Measurements from ENCODE around the gene CALB2. TPM values are rescaled to one million over a fixed set of nuclear protein-coding genes. Genes with fewer than 3 reads are reported as not detected.

The CALB2 gene
- total and polyA plus RNA-seq, 2 of the 13 experiments (the other 11 are each of a cell fraction or from before 2014, with no cell fraction given): 0.37 to 0.40 TPM

DNA sequence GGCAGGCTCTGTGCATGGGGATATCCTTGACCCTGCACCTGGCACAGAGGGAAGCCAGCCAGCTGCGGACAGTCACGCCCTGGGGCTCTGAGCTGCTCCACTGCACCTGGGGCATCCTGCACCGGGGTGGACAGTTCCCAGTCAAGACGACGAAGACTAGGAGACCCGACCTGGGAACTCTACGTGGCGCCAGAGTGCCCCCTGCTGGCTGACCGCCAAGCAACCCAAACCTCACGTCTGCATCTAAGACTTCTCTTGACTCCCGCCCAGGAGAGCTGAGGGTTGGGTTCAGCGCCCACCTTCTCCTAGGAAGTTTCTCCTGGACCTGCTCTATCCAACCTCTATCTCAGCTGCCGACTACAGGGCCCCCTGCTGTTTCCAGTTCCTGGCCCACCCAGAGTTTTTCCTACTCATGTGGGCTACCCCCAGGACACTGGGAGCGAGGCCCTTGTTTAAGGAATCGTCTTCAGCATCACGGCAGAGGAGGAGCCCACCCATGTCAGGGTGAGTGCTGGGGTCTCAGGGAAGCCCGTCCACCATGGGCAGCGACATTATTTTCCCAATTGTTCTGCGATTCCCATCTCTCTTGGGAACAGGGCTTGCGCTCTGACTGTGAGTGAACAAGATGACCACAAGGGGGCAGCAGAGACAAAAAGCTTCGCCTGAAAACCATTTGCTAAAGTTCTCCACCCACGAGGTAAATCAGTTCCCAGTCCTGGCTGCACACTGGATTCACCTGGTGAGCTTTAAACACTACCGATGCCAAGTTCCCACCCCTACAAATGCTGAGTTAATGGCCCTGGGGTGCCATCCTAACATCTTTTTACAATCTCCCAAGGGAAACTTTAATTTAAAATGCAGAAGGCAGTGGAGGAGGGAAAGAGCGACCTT lies 54.0 kb downstream of the CALB2 start:
- FAIRE-seq: peak; percentile 82
- no peak for TF ChIP-seq XBP1 (CRISPR knock-in tag; IDR thresholded peaks at IDR 0.05)
- TF ChIP-seq CHCHD3 (CRISPR knock-in tag; IDR thresholded peaks at IDR 0.05): no peak
- TF ChIP-seq, protein P1, sequence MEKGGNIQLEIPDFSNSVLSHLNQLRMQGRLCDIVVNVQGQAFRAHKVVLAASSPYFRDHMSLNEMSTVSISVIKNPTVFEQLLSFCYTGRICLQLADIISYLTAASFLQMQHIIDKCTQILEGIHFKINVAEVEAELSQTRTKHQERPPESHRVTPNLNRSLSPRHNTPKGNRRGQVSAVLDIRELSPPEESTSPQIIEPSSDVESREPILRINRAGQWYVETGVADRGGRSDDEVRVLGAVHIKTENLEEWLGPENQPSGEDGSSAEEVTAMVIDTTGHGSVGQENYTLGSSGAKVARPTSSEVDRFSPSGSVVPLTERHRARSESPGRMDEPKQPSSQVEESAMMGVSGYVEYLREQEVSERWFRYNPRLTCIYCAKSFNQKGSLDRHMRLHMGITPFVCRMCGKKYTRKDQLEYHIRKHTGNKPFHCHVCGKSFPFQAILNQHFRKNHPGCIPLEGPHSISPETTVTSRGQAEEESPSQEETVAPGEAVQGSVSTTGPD (CRISPR knock-in tag; IDR thresholded peaks at IDR 0.05): no peak
- TF ChIP-seq ZNF20 (CRISPR knock-in tag; IDR thresholded peaks at IDR 0.05): no peak
- no peak for TF ChIP-seq ZNF672 (CRISPR knock-in tag; IDR thresholded peaks at IDR 0.05)
- TF ChIP-seq ZNF333 (CRISPR knock-in tag; IDR thresholded peaks at IDR 0.05; ENCODE audit: borderline replicate concordance): no peak
- peak; percentile 55; the same call in 1 of the 2 replicates for TF ChIP-seq RAD21 (CRISPR knock-in tag; IDR thresholded peaks at IDR 0.05)
- no peak for TF ChIP-seq KLF13 (CRISPR knock-in tag; IDR thresholded peaks at IDR 0.05)
- TF ChIP-seq MIXL1 (CRISPR knock-in tag; IDR thresholded peaks at IDR 0.05): peak; percentile 28; the same call in 1 of the 2 replicates
- no peak for TF ChIP-seq ZNF740 (CRISPR knock-in tag; IDR thresholded peaks at IDR 0.05)
- no peak for TF ChIP-seq MTA3 (CRISPR knock-in tag; IDR thresholded peaks at IDR 0.05)
- TF ChIP-seq, protein P2, sequence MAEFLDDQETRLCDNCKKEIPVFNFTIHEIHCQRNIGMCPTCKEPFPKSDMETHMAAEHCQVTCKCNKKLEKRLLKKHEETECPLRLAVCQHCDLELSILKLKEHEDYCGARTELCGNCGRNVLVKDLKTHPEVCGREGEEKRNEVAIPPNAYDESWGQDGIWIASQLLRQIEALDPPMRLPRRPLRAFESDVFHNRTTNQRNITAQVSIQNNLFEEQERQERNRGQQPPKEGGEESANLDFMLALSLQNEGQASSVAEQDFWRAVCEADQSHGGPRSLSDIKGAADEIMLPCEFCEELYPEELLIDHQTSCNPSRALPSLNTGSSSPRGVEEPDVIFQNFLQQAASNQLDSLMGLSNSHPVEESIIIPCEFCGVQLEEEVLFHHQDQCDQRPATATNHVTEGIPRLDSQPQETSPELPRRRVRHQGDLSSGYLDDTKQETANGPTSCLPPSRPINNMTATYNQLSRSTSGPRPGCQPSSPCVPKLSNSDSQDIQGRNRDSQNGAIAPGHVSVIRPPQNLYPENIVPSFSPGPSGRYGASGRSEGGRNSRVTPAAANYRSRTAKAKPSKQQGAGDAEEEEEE (CRISPR knock-in tag; IDR thresholded peaks at IDR 0.05; ENCODE audit: borderline replicate concordance): no peak
- TF ChIP-seq, protein P3, sequence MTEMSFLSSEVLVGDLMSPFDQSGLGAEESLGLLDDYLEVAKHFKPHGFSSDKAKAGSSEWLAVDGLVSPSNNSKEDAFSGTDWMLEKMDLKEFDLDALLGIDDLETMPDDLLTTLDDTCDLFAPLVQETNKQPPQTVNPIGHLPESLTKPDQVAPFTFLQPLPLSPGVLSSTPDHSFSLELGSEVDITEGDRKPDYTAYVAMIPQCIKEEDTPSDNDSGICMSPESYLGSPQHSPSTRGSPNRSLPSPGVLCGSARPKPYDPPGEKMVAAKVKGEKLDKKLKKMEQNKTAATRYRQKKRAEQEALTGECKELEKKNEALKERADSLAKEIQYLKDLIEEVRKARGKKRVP (CRISPR knock-in tag; IDR thresholded peaks at IDR 0.05): no peak
- no peak for TF ChIP-seq KMT2A (CRISPR knock-in tag; IDR thresholded peaks at IDR 0.05)

More for the DNA sequence above, 54.0 kb downstream of the CALB2 start:
- peak overlapping the region; percentile 19; the same call in 1 of the 2 replicates for H3K4me2 ChIP-seq (ENCODE audit: low read depth, low read length)
- BruUV-seq (replicated peaks): no TSS peak
- ATAC-seq: peak; percentile 90
- no peak overlapping the region for H3K4me3 ChIP-seq (replicated peaks in 1 of 3; ENCODE audit: insufficient read depth in 1 of 3, low read depth in 2 of 3, low read length in 3 of 3)
- DNase-seq (ENCODE audit: low spot score): peak; percentile 78
- no peak overlapping the region for H3K9ac ChIP-seq (ENCODE audit: insufficient read depth, low read depth, low read length)
- no peaks in the 10 kb centered on the region for H3K36me3 ChIP-seq (replicated peaks in 1 of 2; ENCODE audit: control insufficient read depth in 1 of 2, insufficient read depth in 2 of 2, low read length in 2 of 2)
- peaks cover 11% of the 10 kb centered on the region; the same call in 1 of the 2 replicates for H3K4me1 ChIP-seq (ENCODE audit: insufficient read depth, low read length)
- ChIA-PET POLR2A (interaction anchor here (1.2 kb wide), 1 partner anchor 14 kb away, joined by 5 read pairs; no protein-coding TSS in a partner anchor), CTCF (ENCODE audit: low intra/inter-chr PET ratio, low total read pairs) (interaction anchor here (1.3 to 2.4 kb wide), 9 partner anchors 10 to 233 kb away, joined by 4 to 53 read pairs (median 7); partner anchors contain the start of gene TLE7)
- no peak overlapping the region for H2AFZ ChIP-seq (ENCODE audit: low read length)
- H3K79me2 ChIP-seq (ENCODE audit: insufficient read depth, low read length): no peaks in the 10 kb centered on the region
- in situ Hi-C loops (cut with HindIII; ENCODE audit: extremely low pct_ligation_motif_present, low pct_unique_long_range_greater_than_20kb) (loop anchor here (5.0 kb wide), 1 partner anchor 90 kb away; no protein-coding TSS in a partner anchor), intact Hi-C loops (cut with micrococcal nuclease; ENCODE audit: unreplicated experiment) (loop anchor here (1.0 to 5.0 kb wide), 5 partner anchors 10 to 140 kb away; no protein-coding TSS in a partner anchor)
- no peak overlapping the region for H3K27ac ChIP-seq (ENCODE audit: extremely low read length, insufficient read depth, low read length)
- peaks cover 2 to 56% of the 10 kb centered on the region in 2 experiments for H3K27me3 ChIP-seq (ENCODE audit: control insufficient read depth in 1 of 2, insufficient read depth in 2 of 2, low read length in 2 of 2)
- 13% methylated on average over 16 of the region's 24 CpGs for WGBS (ENCODE audit: low lambda C conversion rate)
- H4K20me1 ChIP-seq (ENCODE audit: insufficient read depth, low read length): 0 out of 2 replicates have a peak, but pooled peaks cover 3% of the 10 kb centered on the region
- no peaks in the 10 kb centered on the region for H3K9me3 ChIP-seq (ENCODE audit: low read length)
